NCI-H2171 (cell line): ENCODE results near the gene OSBPL10.

Experiments used
- DNase-seq: peaks from one replicate; lab custom pipeline; 2025; lab: John Stamatoyannopoulos, UW

Gene OSBPL10

DNA sequence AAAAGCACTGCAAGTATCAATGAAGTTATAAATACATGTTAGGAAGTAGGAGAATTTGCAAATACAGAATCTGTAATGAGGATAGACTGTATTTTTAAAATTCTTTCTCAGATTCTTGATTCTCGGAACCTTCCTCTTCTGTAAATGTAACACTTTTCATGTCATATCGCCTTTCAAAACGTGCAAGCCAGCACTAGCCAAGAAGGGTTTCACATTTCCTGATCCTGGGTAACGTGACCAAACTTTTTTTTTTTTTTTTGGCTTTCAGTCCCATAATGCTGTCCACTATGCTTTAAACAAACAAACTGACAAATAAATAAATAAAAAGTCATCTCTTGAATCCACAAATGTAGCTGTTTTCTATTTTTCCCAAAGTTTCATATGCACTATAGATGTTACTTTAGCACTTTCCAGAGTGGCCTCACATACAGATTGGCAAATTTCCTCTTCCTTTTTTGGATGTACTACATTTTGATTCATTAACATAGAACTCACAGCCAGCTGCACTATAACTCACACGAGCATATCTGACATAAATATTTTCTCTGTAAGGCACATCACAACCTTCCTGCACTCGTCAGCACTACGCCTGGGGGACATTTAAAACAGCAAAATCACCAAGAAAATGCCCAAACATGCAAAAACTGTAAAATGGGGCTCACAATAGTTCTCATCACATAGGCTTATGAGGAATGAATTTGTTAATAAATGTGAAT is 208.1 kb downstream of the OSBPL10 start:
- no peak for DNase-seq

DNA sequence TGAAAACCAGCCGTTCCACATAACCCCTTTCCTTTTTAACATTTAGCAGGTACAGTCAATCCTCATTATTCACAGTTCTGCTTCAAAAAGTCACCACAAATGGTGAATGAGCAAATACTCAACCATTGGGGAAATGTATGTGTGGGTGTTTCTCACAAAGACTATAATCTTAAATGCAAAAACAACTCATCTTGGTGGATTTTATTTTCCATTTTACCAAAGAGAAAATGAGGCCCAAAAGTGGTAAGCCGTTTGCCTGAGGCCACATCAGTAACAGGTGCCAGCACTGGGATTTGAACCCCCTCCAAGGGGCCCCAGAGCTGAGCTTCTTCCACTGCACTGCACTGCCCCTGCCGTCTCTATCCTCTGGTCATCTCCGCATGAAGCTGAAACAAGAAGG is 208.8 kb downstream of the OSBPL10 start:
- DNase-seq = no peak

DNA sequence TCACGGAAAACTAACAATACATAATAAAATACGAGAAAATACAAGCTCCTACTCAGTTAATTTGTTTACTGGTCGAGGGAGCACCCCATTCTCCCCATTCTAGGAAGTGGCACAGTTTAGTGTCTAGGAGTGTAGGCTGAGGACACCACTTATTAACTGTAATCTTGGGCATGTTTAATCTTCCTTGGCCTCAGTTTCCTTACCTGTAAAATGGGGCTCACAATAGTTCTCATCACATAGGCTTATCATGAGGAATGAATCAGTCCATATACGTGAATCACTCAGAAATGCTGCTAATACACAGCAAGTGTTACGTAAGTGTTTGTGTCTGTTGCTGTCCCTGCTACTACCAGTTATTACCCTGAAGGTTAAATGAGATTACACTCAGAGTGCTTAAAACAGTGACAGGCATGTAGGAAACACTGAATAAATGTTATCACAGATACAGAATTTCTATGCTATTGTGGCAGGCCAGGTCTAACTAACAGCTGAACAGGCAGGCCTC is 210.2 kb downstream of the OSBPL10 start:
- DNase-seq = no peak

DNA sequence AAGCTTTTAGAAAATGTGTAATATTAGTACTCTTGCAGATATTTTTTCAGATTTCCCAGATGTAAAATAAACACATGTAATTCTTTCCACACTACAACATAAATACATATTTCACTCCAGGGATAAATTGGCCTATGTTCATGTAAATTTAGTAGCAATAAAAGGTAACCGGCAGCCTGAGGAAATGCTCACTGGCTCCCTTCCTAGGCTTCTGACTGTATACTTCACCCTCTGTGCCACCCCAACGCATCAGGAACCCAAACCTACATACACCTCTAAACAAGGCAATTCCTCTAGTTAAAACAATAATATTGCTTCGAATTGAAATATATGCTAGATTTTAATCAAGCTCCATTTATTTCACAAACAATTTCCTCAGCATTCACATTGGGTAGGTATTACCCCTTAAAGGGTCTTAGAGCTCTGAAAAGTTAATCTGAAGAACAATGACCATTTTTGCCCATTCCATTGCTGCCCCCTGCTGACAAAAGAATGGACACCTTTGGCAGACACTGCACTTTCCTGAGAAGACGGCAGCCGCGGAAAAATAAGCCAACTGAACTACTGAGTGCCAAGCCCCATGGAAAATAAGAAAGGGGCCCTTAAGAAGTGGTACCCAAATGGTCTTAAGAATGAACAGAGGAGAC is 212.5 kb downstream of the OSBPL10 start:
- no peak for DNase-seq

DNA sequence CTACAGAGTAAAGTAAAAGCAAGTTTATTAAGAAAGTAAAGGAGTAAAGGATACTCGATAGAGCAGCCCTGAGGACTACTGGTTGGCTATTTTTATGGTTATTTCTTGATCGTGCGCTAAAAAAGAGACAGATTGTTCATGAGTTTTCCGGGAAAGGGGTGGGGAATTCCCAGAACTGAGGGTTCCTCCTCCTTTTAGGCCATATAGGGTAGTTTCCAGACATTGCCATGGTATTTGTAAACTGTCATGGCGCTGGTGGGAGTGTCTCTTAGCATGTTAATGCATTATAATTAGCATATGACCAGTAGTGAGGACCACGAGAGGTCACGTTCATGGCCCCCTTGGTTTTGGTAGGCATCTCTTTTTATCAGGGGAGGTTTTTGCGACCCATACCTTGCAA is 213.1 kb downstream of the OSBPL10 start:
- DNase-seq = no peak

DNA sequence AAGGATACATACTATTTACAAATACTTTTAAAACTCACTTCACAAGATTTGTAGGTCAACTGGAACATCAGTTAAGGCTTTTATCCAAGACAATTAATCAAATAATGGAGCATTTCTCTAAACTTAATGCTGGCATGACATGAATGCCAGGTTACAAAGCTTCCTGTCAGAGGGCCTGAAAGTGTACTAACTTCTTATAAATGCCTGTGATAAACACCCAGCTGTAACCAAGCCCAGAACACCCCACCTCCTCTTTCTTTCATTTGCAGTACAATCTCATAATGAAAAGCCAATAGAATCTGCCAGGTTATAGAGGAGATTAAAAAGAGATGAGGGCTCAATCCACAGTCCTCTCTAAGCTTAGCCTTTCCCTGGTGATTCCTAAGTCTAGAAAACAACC is 214.4 kb downstream of the OSBPL10 start:
- DNase-seq = no peak

DNA sequence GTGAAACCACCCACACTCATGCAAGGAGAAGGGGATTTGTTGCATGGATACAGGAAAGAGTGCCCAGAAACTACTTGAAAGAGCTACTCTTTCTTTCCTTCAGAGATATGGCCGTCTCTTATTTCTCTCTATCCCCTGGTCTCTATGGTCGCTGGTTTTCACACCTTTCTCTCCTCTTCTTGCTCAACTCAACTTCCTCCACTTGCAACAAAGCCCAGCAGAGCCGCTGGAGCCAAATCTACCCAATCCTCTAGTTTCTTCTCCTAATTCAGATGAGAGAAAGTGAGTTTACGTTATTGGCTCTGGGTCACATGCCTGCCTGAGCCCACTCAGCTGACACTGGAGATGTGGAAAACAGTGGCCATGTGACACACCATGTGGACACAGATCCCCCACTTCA is 215.2 kb downstream of the OSBPL10 start:
- DNase-seq = no peak

DNA sequence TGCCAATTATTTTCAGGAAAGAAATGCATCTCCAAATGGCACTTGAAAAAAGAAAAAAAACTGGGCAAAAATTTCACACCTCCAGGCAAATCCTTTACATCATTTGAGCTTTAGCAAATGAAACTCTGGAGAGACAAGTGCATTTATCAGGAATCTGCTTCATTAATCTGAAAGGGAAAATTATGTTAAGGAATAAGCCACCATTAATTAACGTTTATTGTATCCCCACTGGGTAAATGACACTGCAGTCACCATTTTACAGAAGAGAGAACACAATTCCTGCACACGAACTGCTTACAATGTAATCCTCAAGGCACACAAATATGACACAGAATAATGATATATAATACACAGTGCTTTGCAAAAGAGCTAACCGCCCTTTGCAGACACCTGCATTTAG is 217.3 kb downstream of the OSBPL10 start:
- DNase-seq = no peak

DNA sequence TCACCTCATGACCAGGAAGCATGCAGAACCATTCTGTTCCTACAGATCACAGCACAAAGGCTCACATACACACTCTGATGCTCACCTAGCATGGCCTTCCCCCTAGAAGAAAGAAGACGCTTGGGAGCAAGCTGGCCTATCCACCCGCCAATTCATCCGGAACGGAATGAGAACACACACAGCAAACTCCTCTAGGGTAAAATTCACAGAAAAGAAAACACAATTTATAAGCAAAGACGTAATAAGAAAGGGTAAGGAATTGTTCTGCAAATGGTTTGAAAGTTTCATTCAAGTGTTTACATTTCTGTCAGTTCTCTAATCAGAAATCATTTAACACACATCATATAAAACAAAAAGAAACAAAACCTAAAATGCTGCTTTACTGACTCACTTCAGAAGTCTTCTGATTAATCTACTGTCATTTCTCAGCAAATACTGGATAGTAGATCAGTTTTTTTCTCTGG is 218.1 kb downstream of the OSBPL10 start:
- no peak for DNase-seq

DNA sequence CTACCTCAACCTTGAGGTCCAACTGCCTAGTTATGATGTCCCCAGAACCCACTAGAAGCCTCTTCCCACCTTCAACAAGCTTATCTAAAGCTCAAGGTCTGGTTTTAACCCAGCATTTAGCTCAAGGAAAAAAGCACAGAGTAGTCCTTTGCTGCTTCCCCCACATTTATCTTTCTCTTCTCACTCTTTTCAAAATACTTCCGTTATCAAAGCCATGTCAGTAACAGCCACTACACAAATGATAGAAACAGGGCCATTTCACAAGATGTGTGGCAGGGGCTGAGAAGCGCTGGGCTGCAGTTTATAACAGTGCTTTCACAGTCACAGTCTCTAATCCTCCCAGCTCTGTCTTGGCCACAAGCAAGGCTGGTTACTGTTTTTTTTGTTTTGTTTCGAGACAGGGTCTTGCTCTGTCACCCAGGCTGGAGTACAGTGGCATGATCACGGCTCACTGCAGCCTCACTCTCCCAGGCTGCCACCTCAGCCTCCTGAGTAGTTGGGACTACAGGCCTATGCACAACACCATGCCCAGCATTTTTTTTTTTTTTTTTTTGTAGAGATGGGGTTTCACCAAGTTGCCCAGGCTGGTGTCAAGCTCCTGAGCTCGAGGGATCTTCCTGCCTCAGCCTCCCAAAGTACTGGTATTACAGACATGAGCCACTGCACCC is 218.8 kb downstream of the OSBPL10 start:
- no peak for DNase-seq

DNA sequence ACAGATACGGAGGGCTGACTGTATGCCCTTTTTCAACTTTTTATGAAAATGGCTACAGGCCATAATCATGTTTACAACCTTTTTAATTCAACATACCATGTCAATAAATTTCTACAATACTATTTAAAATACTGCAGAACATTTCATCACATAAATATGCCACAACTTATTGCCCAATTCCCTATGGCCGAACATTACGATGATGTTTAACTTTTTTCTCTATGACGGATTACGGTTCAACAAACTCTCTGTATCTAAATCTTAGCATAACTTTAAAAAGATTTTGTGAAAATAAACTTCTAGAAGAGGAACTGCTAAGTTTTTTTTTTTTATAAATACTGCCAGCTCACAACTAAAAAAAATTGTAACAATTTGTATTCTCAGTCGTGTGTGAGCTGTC is 220.4 kb downstream of the OSBPL10 start:
- no peak for DNase-seq

DNA sequence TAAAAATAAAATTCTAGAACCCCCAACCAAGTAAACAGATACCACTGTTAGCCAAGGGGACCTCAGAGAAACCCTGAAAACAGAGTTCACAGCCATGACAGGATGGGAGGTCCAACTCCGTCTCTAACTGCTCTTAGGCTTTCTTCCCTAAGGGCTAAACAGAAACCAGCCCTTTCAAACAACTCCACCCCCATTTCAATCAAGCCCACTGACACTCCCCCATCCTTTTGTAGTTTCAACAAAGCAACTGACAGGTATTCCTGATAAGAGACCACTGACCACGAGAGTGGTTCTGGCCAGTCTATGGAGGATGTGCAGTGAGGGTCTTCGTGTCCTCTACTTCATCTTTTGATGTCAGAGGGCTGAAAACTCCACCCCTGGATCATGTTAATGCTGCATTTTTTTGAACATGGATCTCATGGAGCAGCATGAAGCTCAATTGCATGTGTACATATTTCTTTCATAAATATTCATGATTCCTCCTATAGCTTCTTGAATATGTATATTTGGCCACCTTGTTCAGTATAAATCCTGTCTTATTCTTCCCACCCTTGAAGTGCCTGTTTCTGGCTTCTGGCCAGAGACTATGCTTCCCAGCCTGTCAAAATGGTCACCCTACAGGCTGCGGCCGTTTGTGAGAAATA is 222.6 kb downstream of the OSBPL10 start:
- DNase-seq = no peak

DNA sequence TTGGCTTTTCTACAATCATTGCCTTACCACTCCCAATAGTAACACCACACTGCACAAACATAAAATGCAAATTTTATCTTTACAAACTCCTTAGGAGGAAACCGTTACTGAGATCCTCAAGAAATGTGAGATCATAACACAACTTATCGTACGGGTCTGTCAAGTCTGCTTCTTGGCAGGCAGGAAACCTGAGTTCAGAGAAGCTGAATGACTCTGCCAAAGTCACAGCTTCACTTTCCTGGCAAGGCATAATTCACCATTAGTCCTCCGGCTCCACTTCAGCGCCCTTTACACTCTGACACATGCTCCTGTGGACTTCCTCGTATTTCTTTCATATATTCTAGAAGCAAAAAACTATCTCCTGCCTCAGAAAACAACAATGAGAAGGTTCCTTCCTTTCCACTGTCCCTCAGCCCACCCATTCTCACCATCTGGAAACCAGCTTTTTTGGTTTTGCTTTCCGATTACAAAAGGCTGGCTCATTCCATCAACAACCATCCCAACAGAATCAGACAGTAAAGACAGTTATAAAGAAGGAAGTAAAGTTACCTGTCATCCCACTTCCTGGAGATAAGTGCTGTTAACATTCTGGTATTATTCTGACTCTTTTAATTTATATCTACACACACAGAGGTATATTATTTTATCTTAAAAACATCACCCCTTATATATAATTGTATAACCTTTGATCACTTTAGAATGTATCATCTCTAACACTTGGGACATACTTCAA is 225.0 kb downstream of the OSBPL10 start:
- no peak for DNase-seq

DNA sequence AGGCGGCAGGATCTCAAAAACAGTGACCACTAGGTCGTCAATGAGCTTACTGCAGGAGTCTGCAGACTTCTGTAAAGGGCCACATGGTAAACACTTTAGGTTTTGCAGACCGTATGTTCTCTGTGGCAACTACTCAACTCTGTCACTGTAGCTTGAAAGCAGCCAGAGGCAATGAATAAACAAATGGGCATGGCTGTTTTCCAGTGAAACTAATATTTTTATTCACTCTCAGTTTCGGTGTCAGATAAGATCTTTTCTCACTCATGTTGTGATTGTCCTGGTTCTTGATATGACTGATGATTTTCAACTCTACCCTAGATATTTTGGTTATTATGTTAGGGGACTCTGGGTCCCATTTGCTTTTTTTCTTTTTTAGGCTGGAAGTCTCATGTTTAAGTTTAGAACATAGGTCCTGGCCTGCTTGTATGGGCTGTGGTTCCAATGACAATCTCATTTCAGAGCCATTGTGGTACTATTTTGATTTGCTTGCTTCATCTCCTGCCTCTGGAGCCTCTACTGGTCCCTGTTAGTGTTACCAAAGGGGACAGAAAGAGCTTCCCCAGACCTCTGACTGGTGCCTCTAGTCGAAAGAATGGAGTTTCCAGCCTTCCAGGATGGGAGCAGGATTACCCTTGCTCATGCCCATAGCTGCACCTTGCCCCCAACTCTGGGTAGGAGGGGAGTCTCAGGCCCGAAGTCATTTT is 226.3 kb downstream of the OSBPL10 start:
- DNase-seq = no peak

DNA sequence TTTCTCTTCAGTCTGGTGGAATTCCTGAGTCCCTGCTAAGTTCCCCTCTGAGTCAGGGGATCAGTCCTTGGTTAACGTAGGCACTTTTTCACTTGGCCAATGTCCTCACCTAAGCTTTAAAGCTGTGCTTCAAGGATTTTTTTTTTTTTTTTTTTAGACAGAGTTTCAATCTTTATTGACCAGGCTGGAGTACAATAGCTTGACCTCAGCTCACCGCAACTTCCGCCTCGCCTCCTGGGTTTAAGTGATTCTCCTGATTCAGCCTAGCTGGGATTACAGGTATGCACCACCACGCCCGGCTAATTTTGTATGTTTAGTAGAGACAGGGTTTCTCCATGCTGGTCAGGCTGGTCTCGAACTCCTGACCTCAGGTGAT is 228.0 kb downstream of the OSBPL10 start:
- DNase-seq = no peak

DNA sequence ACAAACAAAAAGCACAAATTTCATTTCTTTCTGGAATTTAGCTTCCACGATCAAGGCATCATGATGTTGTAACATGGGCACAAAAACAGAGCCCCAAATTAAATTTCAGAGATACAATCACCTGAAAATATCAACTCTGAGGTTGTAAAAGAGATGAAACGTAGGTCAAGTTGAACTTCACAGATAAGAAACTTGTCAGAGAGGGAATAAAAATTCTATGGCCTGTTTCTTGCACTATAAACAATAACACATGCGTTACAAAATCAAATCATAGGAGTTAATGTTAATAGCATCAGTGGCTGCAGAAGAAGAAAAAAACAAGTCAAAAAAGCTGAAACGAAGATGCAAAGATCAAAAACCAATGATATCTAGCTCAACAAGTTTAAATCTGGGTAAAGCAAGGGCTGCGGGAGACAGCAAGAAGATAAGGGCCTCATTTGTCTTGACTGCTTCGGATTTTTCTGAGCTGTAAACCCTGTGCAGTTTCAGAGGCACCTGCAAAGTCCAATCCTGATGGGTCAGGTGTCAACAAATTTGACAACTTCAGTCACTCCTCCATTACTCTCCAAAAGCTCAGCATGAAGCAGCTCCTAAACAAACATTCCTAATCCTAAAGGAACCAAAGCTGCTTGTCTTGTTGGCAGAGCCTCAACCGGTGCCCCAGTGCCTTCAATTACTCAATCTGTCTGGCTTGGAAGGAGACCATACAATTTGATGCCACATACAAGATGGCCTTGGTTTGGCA is 228.6 kb downstream of the OSBPL10 start:
- DNase-seq = no peak

DNA sequence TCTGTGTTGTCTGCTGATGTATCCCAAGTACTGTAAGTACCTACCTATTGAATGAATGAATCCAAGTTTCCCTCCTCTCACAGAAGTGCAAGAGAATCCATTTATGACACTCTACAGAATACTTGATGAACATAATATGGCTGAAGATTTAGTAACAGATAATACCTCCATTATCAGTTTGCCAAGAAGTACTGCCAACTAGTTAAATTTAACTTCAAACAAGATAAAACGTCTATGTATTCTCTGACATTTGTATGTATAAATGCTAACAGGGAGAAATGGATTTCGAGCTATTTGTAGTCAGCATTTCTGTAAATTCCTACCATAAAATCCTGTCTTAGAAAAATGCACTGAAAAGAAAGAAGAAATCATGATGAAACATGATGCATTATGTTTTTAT is 230.7 kb downstream of the OSBPL10 start:
- DNase-seq = no peak

DNA sequence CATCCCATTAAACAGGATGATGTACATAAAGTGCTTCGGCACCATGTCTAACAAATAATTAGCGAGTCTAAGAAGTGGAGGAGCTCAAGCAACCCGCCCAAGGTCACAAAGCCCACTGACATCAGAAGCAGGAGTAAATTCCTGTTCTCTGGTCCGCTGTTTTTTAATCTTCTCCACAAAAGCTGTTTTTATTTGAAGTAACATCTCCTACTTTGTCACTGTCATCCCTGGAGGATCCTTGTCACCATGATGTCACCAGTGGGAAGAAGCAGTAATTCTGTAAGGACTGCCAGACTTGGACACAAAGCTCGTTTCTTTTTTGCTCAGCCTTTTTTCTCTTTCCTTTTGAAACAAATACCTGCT is 232.1 kb downstream of the OSBPL10 start:
- no peak for DNase-seq

DNA sequence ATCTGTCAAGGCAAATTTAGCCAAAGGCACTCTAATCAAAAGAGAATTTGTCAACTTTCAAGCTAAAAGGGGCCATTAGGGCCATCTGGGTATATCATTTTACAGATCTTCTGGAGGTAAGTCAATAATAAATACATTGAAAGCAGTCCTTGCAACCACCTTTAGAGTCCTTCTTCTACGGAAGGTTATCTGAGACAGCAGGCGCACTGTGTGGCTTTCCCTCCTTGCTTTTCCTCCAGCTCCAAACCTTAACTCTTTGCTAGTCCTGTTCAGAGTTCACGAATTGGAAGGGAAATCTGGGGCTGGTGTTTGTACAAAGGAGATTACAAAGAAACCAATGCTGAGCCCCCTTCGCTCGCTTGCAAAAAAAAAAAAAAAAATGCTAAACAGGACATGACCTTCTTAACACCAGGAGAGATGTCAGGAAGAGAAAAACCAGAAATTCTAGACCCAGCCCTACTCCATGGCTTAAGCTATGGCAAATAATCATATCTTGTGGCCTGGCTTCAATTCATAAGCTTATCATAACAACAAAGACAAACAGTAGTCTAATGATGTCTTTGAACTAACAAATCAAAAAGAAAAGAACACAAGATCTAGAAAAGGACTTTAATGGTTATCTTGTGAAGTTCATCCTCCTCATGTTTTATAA is 232.7 kb downstream of the OSBPL10 start:
- DNase-seq = no peak

DNA sequence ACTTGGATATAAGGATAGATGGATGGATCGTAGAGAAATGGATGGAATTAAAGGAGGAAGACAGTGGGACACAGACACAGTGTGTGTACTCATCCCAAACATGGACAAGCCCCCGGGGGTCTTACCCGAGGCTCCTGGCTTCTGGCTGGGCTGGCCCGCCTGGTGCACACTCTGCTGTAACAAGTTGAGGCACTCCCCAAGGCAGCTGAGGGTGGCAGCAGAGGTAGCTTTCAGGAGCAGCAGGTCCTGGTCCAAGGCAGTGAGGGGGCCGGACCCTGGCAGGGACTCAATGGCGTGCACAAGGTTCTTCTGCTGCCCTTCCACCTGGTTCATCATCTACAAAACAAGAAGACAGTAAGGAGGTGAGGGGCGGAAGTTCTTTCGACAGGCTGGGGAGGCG is 233.3 kb downstream of the OSBPL10 start:
- DNase-seq = no peak
